GM21529 (cell line): ENCODE results near the gene LTBP2.

Experiments
- ATAC-seq: cut with Tn5 transposase; IDR thresholded peaks from one replicate; pipeline ENCODE4 v1.9.1; 2021; ENCODE audit not compliant: unreplicated experiment

The LTBP2 gene

GRCh38 chr14:74638966-74639365 is 26.9 kb upstream of the LTBP2 start:
- ATAC-seq, result no peak

GRCh38 chr14:74638066-74638465 is 26.0 kb upstream of the LTBP2 start:
- ATAC-seq, result no peak

- no peak for ATAC-seq
Measured at GRCh38 chr14:74637178-74637550, 25.1 kb upstream of the LTBP2 start.

DNA sequence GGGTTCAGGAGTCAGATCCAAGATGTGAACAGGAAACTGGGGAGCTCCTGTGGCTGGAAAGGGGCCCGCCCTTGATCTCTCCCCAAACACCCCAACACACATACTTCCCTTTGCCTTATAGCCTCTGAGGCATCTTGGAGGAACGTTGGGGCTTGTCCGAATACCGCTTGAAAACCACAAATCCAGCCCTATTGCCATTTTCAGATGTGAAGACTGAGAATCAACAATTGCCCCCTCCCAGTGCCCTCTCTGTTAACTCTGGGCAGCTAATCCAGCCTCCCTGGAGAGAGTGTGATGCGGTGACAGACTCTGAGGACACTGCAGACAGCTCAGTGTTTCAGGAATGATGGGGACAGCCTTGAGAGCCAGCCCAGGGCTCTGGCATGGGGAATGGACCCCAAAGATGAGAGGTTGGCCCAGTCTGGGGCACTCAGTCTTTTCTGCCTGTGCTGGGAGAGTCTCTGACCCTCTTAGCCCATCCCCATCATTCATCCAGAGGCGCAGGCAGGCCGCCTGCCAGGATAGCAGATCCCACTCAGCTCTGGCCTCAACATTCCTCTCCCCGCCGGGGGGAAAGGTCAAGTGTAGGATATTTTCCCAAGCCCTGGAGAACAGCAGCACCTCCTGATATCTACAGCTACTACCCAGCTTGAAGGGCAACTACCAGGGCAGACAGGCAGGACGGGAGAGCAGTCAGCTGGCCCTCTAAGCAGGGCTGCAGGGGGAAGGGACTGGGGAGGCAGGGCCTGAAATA is 24.6 kb upstream of the LTBP2 start:
- no peak for ATAC-seq

DNA sequence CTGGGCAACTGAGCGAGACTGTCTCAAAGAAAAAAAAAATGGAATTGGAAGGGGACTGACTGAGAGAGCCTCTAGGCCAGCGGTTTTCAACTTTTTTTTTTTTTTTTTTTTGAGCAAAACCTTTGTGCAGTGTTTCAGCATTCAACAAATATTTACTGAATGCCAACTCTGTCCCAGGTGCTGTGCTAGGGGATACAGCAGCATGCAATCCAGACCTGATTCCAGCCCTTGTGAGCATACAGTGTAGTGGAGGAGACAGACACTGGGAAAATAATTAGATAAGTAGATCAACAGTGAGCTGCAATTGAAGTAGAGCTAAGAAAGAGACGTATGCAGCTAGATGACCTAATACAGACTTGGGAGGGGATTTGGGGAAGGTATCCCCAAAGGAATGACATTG is 23.8 kb upstream of the LTBP2 start:
- no peak for ATAC-seq

DNA sequence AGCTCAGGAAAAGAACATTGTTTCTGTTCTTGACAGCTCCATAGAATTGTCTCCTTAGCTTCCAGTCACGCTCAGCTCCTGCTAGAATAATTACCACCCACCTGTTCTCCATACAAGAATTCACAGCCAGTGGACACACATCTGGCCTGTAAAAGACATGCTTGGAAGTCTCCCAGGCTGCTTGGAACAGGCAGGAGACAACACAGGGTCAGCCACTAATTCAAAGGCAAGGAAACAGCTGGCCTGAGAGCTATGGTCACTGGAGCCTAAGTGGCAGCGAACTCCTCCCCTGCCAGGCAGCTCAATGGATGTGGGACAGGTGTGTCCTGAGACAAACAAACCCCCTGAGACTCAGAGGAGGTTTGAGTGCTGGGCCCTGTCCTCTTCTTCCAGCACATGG is 22.9 kb upstream of the LTBP2 start:
- no peak for ATAC-seq

- ATAC-seq, result no peak
Measured at GRCh38 chr14:74634481-74634880, 22.4 kb upstream of the LTBP2 start.

GRCh38 chr14:74630881-74631690 is 19.0 kb upstream of the LTBP2 start:
- ATAC-seq, result no peak

DNA sequence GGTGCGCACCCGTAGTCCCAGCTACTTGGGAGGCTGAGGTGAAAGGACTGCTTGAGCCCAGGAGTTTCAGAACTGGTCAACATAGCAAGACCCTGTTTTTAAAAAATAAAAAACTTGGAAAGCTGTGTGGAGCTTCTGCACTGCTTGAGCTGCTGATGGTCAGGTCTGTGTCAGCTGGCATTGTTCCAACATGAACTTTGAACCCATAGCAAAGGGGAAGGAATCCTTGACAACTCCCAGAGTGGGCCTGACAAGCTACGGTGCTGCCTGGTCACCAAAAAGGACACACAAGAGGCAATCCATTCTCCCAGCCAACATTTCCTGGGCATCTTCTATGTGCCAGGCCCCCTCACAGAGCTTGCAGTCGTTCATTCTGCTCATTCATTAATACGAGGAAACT is 16.4 kb upstream of the LTBP2 start:
- ATAC-seq, result no peak

DNA sequence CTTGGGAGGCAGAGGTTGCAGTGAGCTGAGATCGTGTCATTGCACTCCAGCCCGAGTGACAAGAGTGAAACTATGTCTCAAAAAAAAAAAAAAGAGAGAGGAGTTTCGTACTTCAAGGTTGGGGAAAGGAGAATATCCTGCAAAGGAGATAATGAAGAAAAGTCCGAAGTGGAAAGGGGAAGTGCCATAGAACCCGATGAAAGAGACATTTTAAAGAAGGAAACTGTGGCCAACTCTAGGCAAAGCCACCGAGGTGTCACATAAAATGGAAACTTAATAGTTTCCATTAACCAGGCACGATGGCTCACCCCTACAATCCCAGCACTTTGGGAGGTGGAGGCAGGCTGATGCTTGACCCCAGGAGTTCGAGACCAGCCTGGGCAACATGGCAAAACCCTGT is 15.0 kb upstream of the LTBP2 start:
- ATAC-seq, result no peak

DNA sequence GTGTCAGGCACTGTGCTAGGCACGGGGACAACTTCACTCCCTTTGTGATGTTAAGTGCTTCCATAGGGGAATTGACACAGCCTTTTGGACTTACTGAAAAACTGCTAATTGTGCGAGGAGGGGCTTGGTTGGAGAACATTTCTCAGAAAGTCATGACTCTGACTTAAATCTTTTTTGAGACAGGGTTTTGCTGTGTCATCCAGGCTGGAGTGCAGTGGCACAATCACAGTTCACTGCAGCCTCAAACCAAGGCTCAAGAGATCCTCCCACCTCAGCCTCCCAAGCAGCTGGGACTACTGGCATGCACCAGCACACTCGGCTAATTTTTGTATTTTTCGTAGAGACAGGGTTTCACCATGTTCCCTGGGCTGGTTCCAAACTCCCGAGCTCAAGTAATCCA is 10.2 kb upstream of the LTBP2 start:
- ATAC-seq, result no peak

DNA sequence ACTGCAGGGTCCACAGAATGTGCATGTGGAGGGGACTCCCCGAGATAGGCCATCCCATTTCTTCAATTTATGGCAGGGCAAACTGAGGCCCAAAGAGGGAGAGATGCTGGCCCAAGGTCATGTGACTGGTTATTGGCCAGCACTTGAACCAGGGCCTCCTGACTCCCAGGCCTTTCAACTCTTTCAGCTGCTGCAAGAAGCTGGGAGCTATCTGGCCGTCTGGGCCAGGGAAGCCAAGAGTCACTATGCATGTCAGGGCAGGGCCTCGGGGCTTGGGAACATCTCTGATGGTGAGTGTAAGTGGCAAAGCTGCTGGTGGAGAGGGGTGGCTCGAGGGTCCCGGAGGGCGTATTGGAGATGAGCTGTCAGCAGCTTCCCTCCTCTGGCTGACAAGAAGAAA is 9.5 kb upstream of the LTBP2 start:
- no peak for ATAC-seq

DNA sequence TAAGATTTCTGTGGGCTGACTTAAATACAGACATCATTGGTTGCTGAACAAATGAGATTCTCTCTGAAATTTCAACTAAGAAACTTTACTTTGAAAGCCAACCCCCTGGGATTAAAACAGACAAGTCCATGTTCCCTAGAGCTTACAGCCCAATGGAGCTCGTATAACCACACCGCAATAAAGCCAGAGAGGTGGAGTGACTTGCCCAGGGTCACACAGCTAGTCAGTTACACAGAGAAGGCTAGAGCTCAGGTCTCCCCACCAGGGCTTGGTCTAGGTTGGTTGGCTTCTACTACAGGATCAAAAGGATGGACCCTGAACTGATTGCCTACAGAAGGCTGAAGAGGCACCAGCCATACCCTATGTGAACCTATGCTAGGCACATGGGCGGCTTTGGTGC is 8.9 kb upstream of the LTBP2 start:
- ATAC-seq, result no peak

GRCh38 chr14:74620497-74620921 is 8.5 kb upstream of the LTBP2 start:
- no peak for ATAC-seq

DNA sequence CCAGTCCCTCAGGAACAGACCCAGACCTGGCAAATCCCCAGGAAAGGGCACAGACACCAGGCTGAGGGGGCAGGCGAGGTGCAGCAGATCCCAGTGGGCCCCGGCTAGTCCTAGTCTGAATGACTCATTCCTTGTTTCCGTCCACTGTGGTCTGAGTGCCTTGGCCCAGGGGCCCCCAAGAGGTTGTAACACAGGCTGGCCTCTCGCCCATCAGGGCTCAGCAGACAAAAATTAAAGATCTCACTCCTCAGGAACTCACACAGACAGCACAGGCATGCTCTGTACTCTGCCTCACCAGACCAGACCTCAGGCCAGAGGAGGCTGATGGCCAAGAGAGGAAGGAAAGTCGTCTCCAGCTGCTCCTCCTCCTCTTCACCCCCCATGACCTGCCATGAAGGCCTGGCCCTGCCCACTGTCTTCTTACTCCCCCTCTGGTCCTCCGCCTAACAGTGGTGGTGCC is 7.7 kb upstream of the LTBP2 start:
- no peak for ATAC-seq

DNA sequence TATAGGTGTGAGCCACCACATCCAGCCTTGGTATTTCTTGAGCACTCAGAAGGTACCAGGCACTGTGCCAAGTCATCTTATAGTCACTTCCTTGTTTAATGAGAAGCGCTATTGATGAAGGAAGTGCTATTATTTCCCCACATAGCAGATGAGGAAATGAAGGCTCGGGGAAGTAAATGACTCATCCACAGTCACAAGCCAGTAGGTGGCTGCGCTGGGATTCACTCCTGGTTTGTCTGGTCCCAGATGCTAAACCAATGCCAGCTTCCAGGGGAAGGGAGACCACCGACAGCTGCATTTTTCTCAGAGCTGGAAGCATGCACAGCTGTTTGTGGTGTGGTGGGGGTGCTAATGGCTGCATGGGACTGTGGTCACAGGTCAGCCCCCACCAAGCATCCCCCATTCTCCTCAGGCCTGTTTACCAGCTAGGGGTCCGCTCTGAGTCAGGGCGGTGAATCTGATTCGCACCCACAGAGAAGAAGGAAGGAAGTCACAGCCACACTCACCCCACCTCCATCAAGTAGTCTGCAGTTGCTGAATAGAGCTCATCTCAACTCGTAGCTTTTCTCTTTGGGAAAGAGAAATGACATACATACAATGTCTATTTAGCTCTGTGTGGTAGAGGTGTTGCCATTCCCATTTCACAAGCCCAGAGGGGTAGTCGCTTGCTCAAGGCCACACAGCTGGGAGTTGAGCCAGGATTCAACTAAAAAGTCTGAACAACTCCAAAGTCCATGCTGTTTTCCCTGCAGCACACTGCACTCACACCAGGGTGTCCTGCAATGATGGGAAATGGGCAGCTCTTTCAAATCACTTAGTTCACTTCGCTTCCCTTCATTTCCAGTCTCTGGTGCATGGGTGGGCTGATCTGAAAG is 6.3 kb upstream of the LTBP2 start:
- ATAC-seq, result no peak

- no peak for ATAC-seq
Measured at GRCh38 chr14:74616996-74617700, 5.1 kb upstream of the LTBP2 start.

DNA sequence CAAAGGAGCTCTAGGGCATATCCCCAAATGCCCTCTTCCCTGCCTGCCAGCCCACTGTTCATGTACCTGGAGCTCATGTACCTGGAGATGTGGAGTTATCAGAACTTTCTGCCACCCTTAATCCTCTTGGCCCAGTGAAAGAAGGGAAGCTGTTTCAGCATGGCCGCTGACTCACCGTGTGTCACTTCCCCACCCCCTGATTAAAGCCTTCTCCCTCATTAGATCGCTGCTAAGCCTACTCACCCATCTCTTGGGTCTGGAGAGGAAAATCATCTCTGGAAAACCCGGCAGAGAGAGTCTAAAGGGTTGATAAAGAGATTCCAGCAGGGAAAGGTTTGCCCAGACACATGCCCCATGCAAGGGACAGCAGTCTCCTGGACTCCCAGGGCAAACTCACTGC is 4.5 kb upstream of the LTBP2 start:
- ATAC-seq, result no peak

GRCh38 chr14:74615735-74616134 is 3.7 kb upstream of the LTBP2 start:
- no peak for ATAC-seq

- no peak for ATAC-seq
Measured at GRCh38 chr14:74614508-74615495, 2.8 kb upstream of the LTBP2 start.
